ENCODE data around the gene GNB3. TPM values are rescaled to one million over a fixed set of nuclear protein-coding genes. Genes with fewer than 3 reads are reported as not detected.

The GNB3 gene
- total RNA-seq, 1 donor from 2014 or later = 9.0 TPM

GRCh38 chr12:6858799-6859198, 18.1 kb downstream of the GNB3 start:
- no peak for TF ChIP-seq CTCF (IDR thresholded peaks at IDR 0.05; ENCODE audit: unreplicated experiment)
- Mint-ChIP-seq H3K4me1 (ENCODE audit: unreplicated experiment) (peaks cover 9% of the 10 kb centered on the region), H3K9me3 (ENCODE audit: unreplicated experiment) (no peaks in the 10 kb centered on the region), H3K4me3 (ENCODE audit: unreplicated experiment) (no peak overlapping the region), H3K27me3 (ENCODE audit: unreplicated experiment) (peaks cover 6% of the 10 kb centered on the region), H3K36me3 (ENCODE audit: low read depth, unreplicated experiment) (peaks cover 49% of the 10 kb centered on the region), H3K27ac (ENCODE audit: unreplicated experiment) (no peak overlapping the region)
- DNase-seq (ENCODE audit: low spot score) = no peak

- DNase-seq (ENCODE audit: low spot score) = no peak
- peak overlapping the region; percentile 74 for H3K4me3 Mint-ChIP-seq (ENCODE audit: unreplicated experiment)
- TF ChIP-seq CTCF (IDR thresholded peaks at IDR 0.05; ENCODE audit: unreplicated experiment) = no peak
- H3K36me3 Mint-ChIP-seq (ENCODE audit: low read depth, unreplicated experiment) = peaks cover 56% of the 10 kb centered on the region
- H3K27ac Mint-ChIP-seq (ENCODE audit: unreplicated experiment) = no peak overlapping the region
- no peaks in the 10 kb centered on the region for H3K9me3 Mint-ChIP-seq (ENCODE audit: unreplicated experiment)
- H3K4me1 Mint-ChIP-seq (ENCODE audit: unreplicated experiment) = no peaks in the 10 kb centered on the region
- peaks cover 6% of the 10 kb centered on the region for H3K27me3 Mint-ChIP-seq (ENCODE audit: unreplicated experiment)
Measured at GRCh38 chr12:6860116-6860515, 19.4 kb downstream of the GNB3 start.

GRCh38 chr12:6860942-6861341, 20.2 kb downstream of the GNB3 start:
- Mint-ChIP-seq H3K27me3 (ENCODE audit: unreplicated experiment) (peaks cover 11% of the 10 kb centered on the region), H3K27ac (ENCODE audit: unreplicated experiment) (no peak overlapping the region), H3K4me3 (ENCODE audit: unreplicated experiment) (peak overlapping the region; percentile 74), H3K9me3 (ENCODE audit: unreplicated experiment) (no peaks in the 10 kb centered on the region), H3K36me3 (ENCODE audit: low read depth, unreplicated experiment) (peaks cover 60% of the 10 kb centered on the region), H3K4me1 (ENCODE audit: unreplicated experiment) (no peaks in the 10 kb centered on the region)
- DNase-seq (ENCODE audit: low spot score) = no peak
- no peak for TF ChIP-seq CTCF (IDR thresholded peaks at IDR 0.05; ENCODE audit: unreplicated experiment)

GRCh38 chr12:6861391-6861790, 20.7 kb downstream of the GNB3 start:
- Mint-ChIP-seq H3K27me3 (ENCODE audit: unreplicated experiment) (peaks cover 11% of the 10 kb centered on the region), H3K4me1 (ENCODE audit: unreplicated experiment) (peaks cover under 1% of the 10 kb centered on the region), H3K27ac (ENCODE audit: unreplicated experiment) (no peak overlapping the region), H3K36me3 (ENCODE audit: low read depth, unreplicated experiment) (peaks cover 60% of the 10 kb centered on the region), H3K9me3 (ENCODE audit: unreplicated experiment) (no peaks in the 10 kb centered on the region), H3K4me3 (ENCODE audit: unreplicated experiment) (no peak overlapping the region)
- DNase-seq (ENCODE audit: low spot score) = no peak
- TF ChIP-seq CTCF (IDR thresholded peaks at IDR 0.05; ENCODE audit: unreplicated experiment) = no peak

GRCh38 chr12:6863033-6863432, 22.3 kb downstream of the GNB3 start:
- peaks cover 14% of the 10 kb centered on the region for H3K27me3 Mint-ChIP-seq (ENCODE audit: unreplicated experiment)
- H3K36me3 Mint-ChIP-seq (ENCODE audit: low read depth, unreplicated experiment) = peaks cover 49% of the 10 kb centered on the region
- no peak for TF ChIP-seq CTCF (IDR thresholded peaks at IDR 0.05; ENCODE audit: unreplicated experiment)

More at GRCh38 chr12:6863033-6863432, 22.3 kb downstream of the GNB3 start:
- H3K27ac Mint-ChIP-seq (ENCODE audit: unreplicated experiment) = no peak overlapping the region
- H3K9me3 Mint-ChIP-seq (ENCODE audit: unreplicated experiment) = no peaks in the 10 kb centered on the region
- DNase-seq (ENCODE audit: low spot score) = no peak
- peaks cover 3% of the 10 kb centered on the region for H3K4me1 Mint-ChIP-seq (ENCODE audit: unreplicated experiment)
- peak overlapping the region; percentile 8 for H3K4me3 Mint-ChIP-seq (ENCODE audit: unreplicated experiment)
